SU-DHL-6 (cell line): Measurements from ENCODE around the gene GPR155.

Experiments used
- H2AFZ ChIP-seq: fragments of 200-600 bp; sonication (generic); 2 replicates; pipeline ENCODE4 v1.6.1; 2014; ENCODE audit warnings: low read depth, mild to moderate bottlenecking, moderate library complexity, mixed read lengths, antibody characterized with exemption, low read length; ENCODE audit not compliant: severe bottlenecking
- H3F3A ChIP-seq: fragments of 200-600 bp; shearing (Covaris generic); 2 replicates; pipeline ENCODE4 v1.6.0; 2016; ENCODE audit warnings: antibody characterized with exemption, mild to moderate bottlenecking; ENCODE audit not compliant: insufficient read depth
- H3K27ac ChIP-seq: fragments of 200-600 bp; sonication (generic); 2 replicates; pipeline ENCODE4 v1.5.1; 2016; ENCODE audit warnings: low read depth, mild to moderate bottlenecking, low read length, moderate library complexity, mixed read lengths
- H3K27me3 ChIP-seq: fragments of 200-600 bp; sonication (generic), shearing (Covaris generic); 2 replicates; pipeline ENCODE4 v1.6.0; 2014; ENCODE audit warnings: mild to moderate bottlenecking, low read length
- H3K36me3 ChIP-seq: fragments of 200-600 bp; sonication (generic); 2 replicates; pipeline ENCODE4 v1.6.1; 2014; ENCODE audit warnings: mild to moderate bottlenecking, low read length, mixed read lengths
- H3K4me2 ChIP-seq: fragments of 300-600, 200-600 bp; shearing (Covaris generic), sonication (generic); 2 replicates; pipeline ENCODE4 v1.6.0; 2014; ENCODE audit warnings: low read length, low read depth, mild to moderate bottlenecking; ENCODE audit not compliant: poor library complexity, severe bottlenecking
- H3K4me3 ChIP-seq: fragments of 200-600 bp; sonication (generic); 2 replicates; pipeline ENCODE4 v1.5.1; 2014; ENCODE audit warnings: antibody characterized with exemption, low read length, mild to moderate bottlenecking, mixed read lengths; ENCODE audit not compliant: insufficient read depth, poor library complexity, severe bottlenecking
- H3K79me2 ChIP-seq: fragments of 200-600 bp; sonication (generic); 2 replicates; pipeline ENCODE4 v1.6.1; 2014; ENCODE audit warnings: mild to moderate bottlenecking, low read length, moderate library complexity; ENCODE audit not compliant: insufficient read depth
- H3K9ac ChIP-seq: fragments of 200-600 bp; sonication (generic); 2 replicates; pipeline ENCODE4 v1.7.0; 2014; ENCODE audit warnings: mild to moderate bottlenecking, low read length
- H3K9me2 ChIP-seq: fragments of 200-600 bp; sonication (generic); replicated peaks from 2 replicates; pipeline ENCODE4 v1.6.1; 2014; ENCODE audit warnings: low read length; ENCODE audit not compliant: insufficient read depth
- H3K9me3 ChIP-seq: fragments of 200-600 bp; sonication (generic); 2 replicates; pipeline ENCODE4 v1.6.1; 2014; ENCODE audit warnings: low read length, mixed read lengths; ENCODE audit not compliant: insufficient read depth
- H4K20me1 ChIP-seq: fragments of 200-600 bp; sonication (generic); 2 replicates; pipeline ENCODE4 v1.6.1; 2014; ENCODE audit warnings: low read depth, mild to moderate bottlenecking, antibody characterized with exemption, low read length, moderate library complexity, mixed read lengths
- CTCF ChIP-seq: fragments of 200-600 bp; sonication (generic); IDR thresholded peaks from one replicate; pipeline ENCODE4 v1.5.1; 2017; ENCODE audit warnings: antibody characterized with exemption, mild to moderate bottlenecking, low read length, moderate library complexity; ENCODE audit not compliant: insufficient read depth, poor library complexity, severe bottlenecking
- EZH2phosphoT487 ChIP-seq: fragments of 200-600 bp; sonication (generic), shearing (Covaris generic); conservative IDR thresholded peaks from 2 replicates; pipeline ENCODE4 v1.6.1; 2018; ENCODE audit warnings: mild to moderate bottlenecking, antibody characterized with exemption, low read length, moderate library complexity, mixed read lengths

Gene GPR155

DNA sequence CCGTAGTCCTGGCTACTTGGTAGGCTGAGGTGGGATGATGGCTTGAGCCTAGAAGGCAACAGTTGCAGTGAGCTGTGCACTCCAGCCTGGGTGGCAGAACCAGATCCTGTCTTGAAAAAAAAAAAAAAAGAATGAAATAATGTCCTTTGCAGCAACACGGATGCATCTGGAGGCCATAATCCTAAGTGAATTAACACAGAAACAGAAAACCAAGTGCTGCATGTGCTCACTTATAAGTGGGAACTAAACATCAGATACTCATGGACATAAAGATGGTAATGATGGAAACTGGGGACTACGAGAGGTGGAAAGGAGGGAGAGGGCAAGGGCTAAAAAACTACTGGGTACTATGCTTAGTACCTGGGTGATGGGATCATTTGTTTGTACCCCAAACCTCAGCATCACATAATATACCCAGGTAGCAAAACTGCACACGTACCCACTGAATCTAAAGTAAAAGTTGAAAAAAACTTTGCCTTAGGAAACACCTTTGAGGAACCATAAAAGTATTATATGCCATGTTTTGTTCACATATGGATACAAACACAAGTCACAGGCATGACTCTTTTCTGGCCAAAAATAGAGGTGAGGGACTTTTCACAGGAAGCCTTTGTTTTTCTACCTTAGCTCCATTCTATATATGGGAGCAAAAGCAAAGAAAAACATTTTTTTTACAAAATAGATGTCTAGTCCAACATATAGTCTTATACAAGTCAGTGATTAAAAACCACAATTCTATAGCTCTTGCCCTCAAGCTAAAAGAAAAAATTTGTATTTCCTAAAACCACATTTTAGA, 36.6 kb downstream of the GPR155 start:
- no peaks in the 10 kb centered on the region for H3K9me2 ChIP-seq
- no peak overlapping the region for H2AFZ ChIP-seq
- no peaks in the 10 kb centered on the region for H3K27me3 ChIP-seq
- no peak overlapping the region for H3K27ac ChIP-seq
- H4K20me1 ChIP-seq, result no peaks in the 10 kb centered on the region
- TF ChIP-seq CTCF (no peak), EZH2phosphoT487 (no peak)
- no peak overlapping the region for H3K9ac ChIP-seq
- no peaks in the 10 kb centered on the region for H3K36me3 ChIP-seq
- H3F3A ChIP-seq, result no peaks in the 10 kb centered on the region
- no peaks in the 10 kb centered on the region for H3K9me3 ChIP-seq
- no peaks in the 10 kb centered on the region for H3K79me2 ChIP-seq
- H3K4me2 ChIP-seq, result no peak overlapping the region
- H3K4me3 ChIP-seq, result no peak overlapping the region

DNA sequence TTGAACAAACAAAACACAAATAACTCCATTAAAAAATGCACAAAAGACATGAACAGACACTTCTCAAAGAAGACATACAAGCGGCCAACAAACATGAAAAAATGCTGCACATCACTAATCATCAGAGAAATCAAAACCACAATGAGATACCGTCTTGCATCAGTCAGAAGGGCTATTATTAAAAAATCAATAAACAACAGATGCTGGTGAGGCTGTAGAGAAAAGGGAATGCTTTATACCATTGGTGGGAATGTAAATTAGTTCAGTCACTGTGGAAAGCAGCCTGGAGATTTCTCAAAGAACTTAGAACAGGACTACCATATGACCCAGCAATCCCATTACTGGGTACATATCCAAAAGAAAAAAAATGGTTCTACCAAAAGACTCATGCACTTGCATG, 37.8 kb downstream of the GPR155 start:
- no peaks in the 10 kb centered on the region for H3K9me3 ChIP-seq
- no peaks in the 10 kb centered on the region for H3K79me2 ChIP-seq
- no peak overlapping the region for H3K4me2 ChIP-seq
- H3K9ac ChIP-seq, result no peak overlapping the region
- H3K27me3 ChIP-seq, result no peaks in the 10 kb centered on the region
- no peaks in the 10 kb centered on the region for H3K9me2 ChIP-seq
- H3K36me3 ChIP-seq, result no peaks in the 10 kb centered on the region
- H4K20me1 ChIP-seq, result no peaks in the 10 kb centered on the region
- no peaks in the 10 kb centered on the region for H3F3A ChIP-seq
- TF ChIP-seq EZH2phosphoT487, result no peak
- no peak for TF ChIP-seq CTCF
- H3K27ac ChIP-seq, result no peak overlapping the region
- no peak overlapping the region for H2AFZ ChIP-seq
- H3K4me3 ChIP-seq, result no peak overlapping the region

DNA sequence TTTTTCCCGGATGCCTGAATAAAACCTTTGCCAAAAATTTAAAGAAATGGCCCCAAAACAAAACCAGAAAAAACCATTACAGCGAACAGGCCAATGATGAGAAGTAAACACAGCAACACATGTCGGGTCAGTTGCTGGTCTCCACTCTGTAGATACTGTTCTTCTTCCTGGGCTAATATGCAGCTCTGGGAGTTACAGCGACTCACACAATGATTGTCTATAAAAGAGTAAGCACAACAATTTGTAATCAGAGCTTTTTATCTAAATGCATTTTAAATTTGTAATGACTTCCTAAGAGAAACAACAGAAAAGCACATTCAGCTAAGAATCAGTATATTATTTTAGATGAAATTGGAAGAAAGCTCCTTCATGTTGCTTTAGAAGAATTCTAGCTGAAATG, 40.3 kb downstream of the GPR155 start:
- Histone ChIP-seq H3K27me3 (no peaks in the 10 kb centered on the region), H3K4me3 (no peak overlapping the region), H3K36me3 (no peaks in the 10 kb centered on the region), H2AFZ (no peak overlapping the region), H3K9ac (no peak overlapping the region), H3K9me2 (no peaks in the 10 kb centered on the region), H3K4me2 (no peak overlapping the region), H3K27ac (no peak overlapping the region), H3F3A (no peaks in the 10 kb centered on the region), H3K9me3 (no peaks in the 10 kb centered on the region), H4K20me1 (no peaks in the 10 kb centered on the region), H3K79me2 (no peaks in the 10 kb centered on the region)
- TF ChIP-seq CTCF (no peak), EZH2phosphoT487 (no peak)
